GM12878 (cell line): ENCODE results near the gene KDM4C. TPM values are rescaled to one million over a fixed set of nuclear protein-coding genes. Genes with fewer than 3 reads are reported as not detected.

Experiments
- ATAC-seq: fragments of 200-7000 bp; cut with Tn5 transposase; 3 replicates; pipeline ENCODE4 v1.9.1; 2020; ENCODE audit warnings: mild to moderate bottlenecking, moderate library complexity
- BruUV-seq: library from RNA; stranded (reverse); fragments of 400-500 nt; replicated peaks from 2 replicates; lab custom pipeline; 2021; lab: Mats Ljungman, UMichigan
- CTCF ChIA-PET: fragments of 300-600 bp; sonication (Branson Sonifier 250); formaldehyde crosslinking; extraction: SDS; loops from one replicate; lab custom pipeline; 2021; ENCODE audit warnings: inconsistent platforms; lab: Yijun Ruan, JAX
- POLR2A ChIA-PET: fragments of 350-600 bp; formaldehyde crosslinking; extraction: SDS; loops from one replicate; lab custom pipeline; 2021; ENCODE audit warnings: inconsistent platforms; lab: Charles Lee
- RAD21 ChIA-PET: fragments of 300-600 bp; sonication (Branson Sonifier 250); formaldehyde crosslinking; loops from one replicate; lab custom pipeline; 2023; ENCODE audit warnings: antibody characterized with exemption; ENCODE audit not compliant: unreplicated experiment; lab: Charles Lee
- SMC1A ChIA-PET: fragments of 300-600 bp; sonication (Branson Sonifier 250); formaldehyde crosslinking; loops from one replicate; lab custom pipeline; 2023; ENCODE audit not compliant: unreplicated experiment, uncharacterized antibody; lab: Charles Lee
- DNase-seq: peaks from one replicate; pipeline ENCODE4 v3.0.0-alpha.2; 2011; ENCODE audit warnings: low read depth, low spot score
- FAIRE-seq: peaks from 3 replicates; lab custom pipeline; 2011; peaks lifted over from hg19 to GRCh38; lab: Jason Lieb, UNC
- H2AFZ ChIP-seq: 2 replicates; pipeline ENCODE4 v1.6.0; 2011; ENCODE audit warnings: low read depth, low read length, control low read depth; ENCODE audit not compliant: control insufficient read depth
- H3K27ac ChIP-seq: 2 replicates; pipeline ENCODE4 v1.5.1; 2011; ENCODE audit warnings: control low read depth; ENCODE audit not compliant: control insufficient read depth, insufficient read depth
- H3K27me3 ChIP-seq, 2 experiments: replicated peaks in 1 of 2; 2 replicates each; pipeline versions ENCODE4 v1.6.0 to v1.6.1; 2011; ENCODE audit warnings: low read length in 1 of 2; ENCODE audit not compliant: control insufficient read depth in 2 of 2, insufficient read depth in 2 of 2
- H3K36me3 ChIP-seq, 2 experiments: 2 replicates each; pipeline ENCODE4 v1.5.1; 2011; ENCODE audit warnings: low read length in 1 of 2; ENCODE audit not compliant: control insufficient read depth in 2 of 2, insufficient read depth in 2 of 2
- H3K4me1 ChIP-seq: 2 replicates; pipeline ENCODE4 v1.6.1; 2011; ENCODE audit warnings: mild to moderate bottlenecking, low read length, moderate library complexity, mixed read lengths; ENCODE audit not compliant: control insufficient read depth, insufficient read depth
- H3K4me2 ChIP-seq: 2 replicates; pipeline ENCODE4 v1.6.0; 2011; ENCODE audit warnings: control low read depth; ENCODE audit not compliant: control insufficient read depth, insufficient read depth
- H3K4me3 ChIP-seq: fragments of 200-600 bp; sonication (generic); 2 replicates; pipeline ENCODE4 v1.5.1; 2016
- H3K79me2 ChIP-seq: 2 replicates; pipeline ENCODE4 v1.6.0; 2011; ENCODE audit warnings: low read length; ENCODE audit not compliant: control insufficient read depth, insufficient read depth
- H3K9ac ChIP-seq: 2 replicates; pipeline ENCODE4 v1.8.0; 2011; ENCODE audit warnings: low read length, control low read depth, mixed read lengths; ENCODE audit not compliant: control insufficient read depth, insufficient read depth
- H3K9me3 ChIP-seq: replicated peaks from 3 replicates; pipeline ENCODE4 v1.5.1; 2011; ENCODE audit warnings: mild to moderate bottlenecking, low read length; ENCODE audit not compliant: control insufficient read depth, insufficient read depth
- H4K20me1 ChIP-seq: 2 replicates; pipeline ENCODE4 v1.6.0; 2011; ENCODE audit not compliant: control insufficient read depth, insufficient read depth
- BHLHE40 ChIP-seq, 2 experiments: fragments of 450-650 bp in 1 of 2; IDR thresholded peaks; 2 replicates each; pipeline ENCODE4 v1.6.1; 2011 to 2017; ENCODE audit warnings: low read depth in 2 of 2, borderline replicate concordance in 1 of 2, improper control_type of control experiment in 1 of 2, low read length in 1 of 2, mild to moderate bottlenecking in 1 of 2
- CEBPB ChIP-seq, 2 experiments: fragments of 150-350 bp in 1 of 2; IDR thresholded peaks; 2 replicates each; pipeline ENCODE4 v1.6.1; 2012 to 2014; ENCODE audit warnings: low read depth in 2 of 2, low read length in 2 of 2, borderline replicate concordance in 1 of 2, inconsistent platforms in 1 of 2
- CHD1 ChIP-seq: IDR thresholded peaks from 2 replicates; pipeline ENCODE4 v1.6.1; 2012; ENCODE audit warnings: low read depth, low read length, improper control_type of control experiment
- ESRRA ChIP-seq: IDR thresholded peaks from 2 replicates; pipeline ENCODE4 v1.6.1; 2012; ENCODE audit warnings: mild to moderate bottlenecking, low read length, improper control_type of control experiment
- GATAD2B ChIP-seq: fragments of 450-650 bp; conservative IDR thresholded peaks from 2 replicates; pipeline ENCODE4 v1.6.1; 2017; ENCODE audit warnings: low read depth, mild to moderate bottlenecking, moderate library complexity
- JUND ChIP-seq: IDR thresholded peaks from 2 replicates; pipeline ENCODE4 v1.6.1; 2012; ENCODE audit warnings: low read depth, mild to moderate bottlenecking, low read length, improper control_type of control experiment, moderate library complexity
- KLF5 ChIP-seq: fragments of 450-650 bp; IDR thresholded peaks from 2 replicates; pipeline ENCODE4 v1.6.1; 2014; ENCODE audit warnings: mild to moderate bottlenecking; ENCODE audit not compliant: partially characterized antibody
- MYC ChIP-seq: IDR thresholded peaks from 2 replicates; pipeline ENCODE4 v1.6.1; 2011; ENCODE audit warnings: mild to moderate bottlenecking, low read length, moderate library complexity, inconsistent platforms; ENCODE audit not compliant: insufficient read depth, insufficient replicate concordance, insufficient read length, severe bottlenecking
- SMC3 ChIP-seq: IDR thresholded peaks from 2 replicates; pipeline ENCODE4 v1.6.1; 2011; ENCODE audit warnings: low read length, improper control_type of control experiment, borderline replicate concordance
- SP1 ChIP-seq: IDR thresholded peaks from one replicate; pipeline ENCODE4 v1.6.1; 2011; ENCODE audit warnings: low read depth, low read length
- TBL1XR1 ChIP-seq: IDR thresholded peaks from 2 replicates; pipeline ENCODE4 v1.6.1; 2012; ENCODE audit warnings: low read depth, low read length, improper control_type of control experiment
- WRNIP1 ChIP-seq: IDR thresholded peaks from 2 replicates; pipeline ENCODE4 v1.6.1; 2011; ENCODE audit warnings: low read depth, low read length, improper control_type of control experiment, borderline replicate concordance
- ZBED1 ChIP-seq: IDR thresholded peaks from 2 replicates; pipeline ENCODE4 v1.6.1; 2016; ENCODE audit warnings: borderline replicate concordance
- ZNF622 ChIP-seq: fragments of 450-650 bp; IDR thresholded peaks from 2 replicates; pipeline ENCODE4 v1.6.1; 2017; ENCODE audit warnings: mild to moderate bottlenecking, inconsistent platforms
- WGBS: methylation state at CpG from one replicate; pipeline ENCODE4 v1.1.6; 2016; ENCODE audit warnings: low lambda C conversion rate; ENCODE audit not compliant: insufficient replicate concordance, insufficient coverage; ENCODE audit errors: missing lambda C conversion rate; 5-methylcytosine and 5-hydroxymethylcytosine counted together
- in situ Hi-C: fragments of 300-500 bp; cut with MboI; formaldehyde crosslinking; loops from 9 replicates; pipeline ENCODE4 v1.14.3; 2018; ENCODE audit warnings: mixed read lengths
- intact Hi-C: fragments of 100-400 bp; cut with micrococcal nuclease; formaldehyde crosslinking; loops from one replicate; pipeline ENCODE4 v1.14.2; 2022; ENCODE audit not compliant: unreplicated experiment
- polyA plus RNA-seq, 11 experiments: library from polyadenylated mRNA; depleted of rRNA in 4 of 11; unstranded in 6 of 11; stranded (reverse) in 5 of 11; fragments of >200 nt; fragmentation: Nextera tagmentation in 4 of 11; fragmentation: Illumina TruSeq in 1 of 11; extraction: Ambion mirVana in 4 of 11; extraction: Trizol in 1 of 11; gene quantifications; 1 replicate in 1 of 11; 2 replicates in 10 of 11; pipeline versions ENCODE4 v1.2.1 to v1.2.3, GENCODE V29; 2011 to 2016; ENCODE audit warnings: inconsistent platforms in 2 of 11, missing spikeins in 2 of 11, low read depth in 1 of 11
- total RNA-seq, 4 experiments: library from RNA; depleted of rRNA in 3 of 4; stranded (reverse); fragments of >200 nt in 3 of 4; fragmentation: Illumina TruSeq in 1 of 4; extraction: Trizol in 1 of 4; gene quantifications; 2 replicates each; pipeline versions ENCODE4 v1.2.1 to v1.2.3, GENCODE V29; 2013 to 2021
- TF ChIP-seq, protein P1 (sequence below): IDR thresholded peaks from 2 replicates; pipeline ENCODE4 v1.6.1; 2012; ENCODE audit warnings: low read length, inconsistent platforms
- TF ChIP-seq, protein P2 (sequence below): fragments of 450-650 bp; IDR thresholded peaks from 2 replicates; pipeline ENCODE4 v1.6.1; 2018; ENCODE audit warnings: mild to moderate bottlenecking, low read depth, moderate library complexity; ENCODE audit not compliant: partially characterized antibody
- TF ChIP-seq, protein P3 (sequence below): IDR thresholded peaks from 2 replicates; pipeline ENCODE4 v1.6.1; 2012; ENCODE audit warnings: low read depth, low read length, improper control_type of control experiment

Gene KDM4C
- total and polyA plus RNA-seq, 10 of the 15 experiments (the other 5 are each of a cell fraction or from before 2014, with no cell fraction given): 6.8 to 41.2 (median 20.1) TPM

DNA sequence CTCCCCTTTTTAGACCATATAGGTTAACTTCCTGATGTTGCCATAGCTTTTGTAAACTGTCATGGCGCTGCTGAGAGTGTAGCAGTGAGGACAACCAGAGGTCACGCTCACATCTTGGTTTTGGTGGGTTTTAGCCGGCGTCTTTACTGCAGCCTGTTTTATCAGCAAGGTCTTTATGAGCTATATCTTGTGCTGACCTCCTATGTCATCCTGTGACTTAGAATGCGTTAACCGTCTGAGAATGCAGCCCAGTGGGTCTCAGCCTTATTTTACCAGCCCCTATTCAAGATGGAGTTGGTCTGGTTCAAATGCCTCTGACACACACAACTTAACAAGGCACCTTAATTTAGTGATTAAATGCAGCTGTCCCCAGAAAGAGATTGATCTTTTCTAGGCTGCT lies 23.9 kb upstream of the KDM4C start:
- peaks cover 3% of the 10 kb centered on the region; the same call in 1 of the 3 replicates for H3K9me3 ChIP-seq
- FAIRE-seq (no peak), DNase-seq (no peak), ATAC-seq (no peak)
- BruUV-seq: no TSS peak
- H3K4me2 ChIP-seq: no peak overlapping the region
- no peaks in the 10 kb centered on the region for H3K36me3 ChIP-seq
- no peak overlapping the region for H3K4me3 ChIP-seq
- no peaks in the 10 kb centered on the region for H3K79me2 ChIP-seq
- H4K20me1 ChIP-seq: no peaks in the 10 kb centered on the region
- ChIA-PET RAD21 (interaction anchor here (1.1 kb wide), 1 partner anchor 17 kb away, joined by 3 read pairs; no protein-coding TSS in a partner anchor), SMC1A (interaction anchor here (1.1 to 1.3 kb wide), 2 partner anchors 11 to 25 kb away, joined by 3 to 4 read pairs; no protein-coding TSS in a partner anchor), CTCF (interaction anchor here (0.6 to 1.3 kb wide), 4 partner anchors 16 to 724 kb away, joined by 3 read pairs; no protein-coding TSS in a partner anchor), POLR2A (interaction anchor here (1.1 kb wide), 1 partner anchor 19 kb away, joined by 4 read pairs; no protein-coding TSS in a partner anchor)
- no peak overlapping the region for H3K9ac ChIP-seq
- no peak overlapping the region for H3K27ac ChIP-seq
- no peak overlapping the region for H2AFZ ChIP-seq
- intact Hi-C loops: loop anchor here (10.0 kb wide), 1 partner anchor 379 kb away; no protein-coding TSS in a partner anchor
- H3K4me1 ChIP-seq: no peaks in the 10 kb centered on the region
- WGBS: 98% methylated on average over 6 of the region's 6 CpGs
- in situ Hi-C loops: no loop called here
- no peaks in the 10 kb centered on the region for H3K27me3 ChIP-seq
- no peak for TF ChIP-seq JUND
- TF ChIP-seq, protein P1, sequence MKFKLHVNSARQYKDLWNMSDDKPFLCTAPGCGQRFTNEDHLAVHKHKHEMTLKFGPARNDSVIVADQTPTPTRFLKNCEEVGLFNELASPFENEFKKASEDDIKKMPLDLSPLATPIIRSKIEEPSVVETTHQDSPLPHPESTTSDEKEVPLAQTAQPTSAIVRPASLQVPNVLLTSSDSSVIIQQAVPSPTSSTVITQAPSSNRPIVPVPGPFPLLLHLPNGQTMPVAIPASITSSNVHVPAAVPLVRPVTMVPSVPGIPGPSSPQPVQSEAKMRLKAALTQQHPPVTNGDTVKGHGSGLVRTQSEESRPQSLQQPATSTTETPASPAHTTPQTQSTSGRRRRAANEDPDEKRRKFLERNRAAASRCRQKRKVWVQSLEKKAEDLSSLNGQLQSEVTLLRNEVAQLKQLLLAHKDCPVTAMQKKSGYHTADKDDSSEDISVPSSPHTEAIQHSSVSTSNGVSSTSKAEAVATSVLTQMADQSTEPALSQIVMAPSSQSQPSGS: no peak
- no peak for TF ChIP-seq ESRRA
- TF ChIP-seq KLF5: no peak
- TF ChIP-seq MYC: no peak
- no peak for TF ChIP-seq BHLHE40 (IDR thresholded peaks at IDR 0.05; ENCODE audit: borderline replicate concordance in 1 of 2, low read depth in 2 of 2, low read length in 1 of 2)
- TF ChIP-seq CHD1: no peak
- TF ChIP-seq, protein P2, sequence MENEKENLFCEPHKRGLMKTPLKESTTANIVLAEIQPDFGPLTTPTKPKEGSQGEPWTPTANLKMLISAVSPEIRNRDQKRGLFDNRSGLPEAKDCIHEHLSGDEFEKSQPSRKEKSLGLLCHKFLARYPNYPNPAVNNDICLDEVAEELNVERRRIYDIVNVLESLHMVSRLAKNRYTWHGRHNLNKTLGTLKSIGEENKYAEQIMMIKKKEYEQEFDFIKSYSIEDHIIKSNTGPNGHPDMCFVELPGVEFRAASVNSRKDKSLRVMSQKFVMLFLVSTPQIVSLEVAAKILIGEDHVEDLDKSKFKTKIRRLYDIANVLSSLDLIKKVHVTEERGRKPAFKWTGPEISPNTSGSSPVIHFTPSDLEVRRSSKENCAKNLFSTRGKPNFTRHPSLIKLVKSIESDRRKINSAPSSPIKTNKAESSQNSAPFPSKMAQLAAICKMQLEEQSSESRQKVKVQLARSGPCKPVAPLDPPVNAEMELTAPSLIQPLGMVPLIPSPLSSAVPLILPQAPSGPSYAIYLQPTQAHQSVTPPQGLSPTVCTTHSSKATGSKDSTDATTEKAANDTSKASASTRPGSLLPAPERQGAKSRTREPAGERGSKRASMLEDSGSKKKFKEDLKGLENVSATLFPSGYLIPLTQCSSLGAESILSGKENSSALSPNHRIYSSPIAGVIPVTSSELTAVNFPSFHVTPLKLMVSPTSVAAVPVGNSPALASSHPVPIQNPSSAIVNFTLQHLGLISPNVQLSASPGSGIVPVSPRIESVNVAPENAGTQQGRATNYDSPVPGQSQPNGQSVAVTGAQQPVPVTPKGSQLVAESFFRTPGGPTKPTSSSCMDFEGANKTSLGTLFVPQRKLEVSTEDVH: no peak
- no peak for TF ChIP-seq ZNF622
- TF ChIP-seq, protein P3, sequence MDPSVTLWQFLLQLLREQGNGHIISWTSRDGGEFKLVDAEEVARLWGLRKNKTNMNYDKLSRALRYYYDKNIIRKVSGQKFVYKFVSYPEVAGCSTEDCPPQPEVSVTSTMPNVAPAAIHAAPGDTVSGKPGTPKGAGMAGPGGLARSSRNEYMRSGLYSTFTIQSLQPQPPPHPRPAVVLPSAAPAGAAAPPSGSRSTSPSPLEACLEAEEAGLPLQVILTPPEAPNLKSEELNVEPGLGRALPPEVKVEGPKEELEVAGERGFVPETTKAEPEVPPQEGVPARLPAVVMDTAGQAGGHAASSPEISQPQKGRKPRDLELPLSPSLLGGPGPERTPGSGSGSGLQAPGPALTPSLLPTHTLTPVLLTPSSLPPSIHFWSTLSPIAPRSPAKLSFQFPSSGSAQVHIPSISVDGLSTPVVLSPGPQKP: no peak
- no peak for TF ChIP-seq CEBPB (IDR thresholded peaks at IDR 0.05; ENCODE audit: borderline replicate concordance in 1 of 2, low read depth in 2 of 2, low read length in 2 of 2)
- no peak for TF ChIP-seq GATAD2B
- no peak for TF ChIP-seq SMC3
- TF ChIP-seq WRNIP1: no peak
- no peak for TF ChIP-seq TBL1XR1
- no peak for TF ChIP-seq SP1
- no peak for TF ChIP-seq ZBED1
